ENCODE measurements around the gene MACROH2A1.

Gene MACROH2A1

DNA sequence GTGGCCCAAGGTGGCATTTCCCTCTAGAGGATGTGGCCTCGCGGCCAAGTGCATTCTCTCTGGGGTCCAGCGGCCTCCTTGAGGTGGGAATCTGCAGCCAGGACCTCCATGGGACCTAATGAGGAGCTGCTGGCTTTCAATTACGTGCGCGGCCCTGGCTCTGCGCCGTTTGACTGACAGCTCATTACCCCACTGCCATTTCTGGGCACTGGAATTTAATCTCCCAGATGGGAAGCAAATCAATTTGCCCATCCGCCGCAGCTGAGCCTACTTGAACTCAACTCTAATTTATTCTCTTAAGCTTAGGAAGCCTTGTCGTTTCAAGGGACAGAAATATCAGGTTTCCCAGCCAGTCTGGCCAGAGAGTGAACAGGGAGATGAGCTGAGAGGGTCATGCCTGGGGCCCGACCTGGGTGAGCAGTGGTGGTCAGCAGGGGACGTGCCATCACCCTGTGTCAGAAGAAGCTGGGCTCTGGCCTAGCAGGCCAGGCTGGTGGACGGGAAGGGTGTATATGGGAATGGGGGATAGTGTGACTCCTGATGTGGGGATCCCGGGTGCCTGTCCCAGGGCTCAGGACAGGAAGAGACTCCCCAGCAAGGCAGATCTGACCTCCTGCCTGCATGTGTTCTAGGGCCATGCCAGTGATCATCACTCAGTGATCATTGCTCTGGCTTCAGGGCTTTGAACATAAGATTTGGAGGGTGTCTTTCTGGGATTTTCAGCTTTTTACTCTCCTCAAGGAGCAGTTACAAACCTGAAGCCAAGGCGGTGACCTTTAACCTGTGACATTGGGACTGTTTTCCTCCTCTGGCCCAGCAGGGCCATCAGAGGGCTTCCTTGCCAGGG is 69.7 kb downstream of the MACROH2A1 start:
- DNase-seq, result no peak

DNA sequence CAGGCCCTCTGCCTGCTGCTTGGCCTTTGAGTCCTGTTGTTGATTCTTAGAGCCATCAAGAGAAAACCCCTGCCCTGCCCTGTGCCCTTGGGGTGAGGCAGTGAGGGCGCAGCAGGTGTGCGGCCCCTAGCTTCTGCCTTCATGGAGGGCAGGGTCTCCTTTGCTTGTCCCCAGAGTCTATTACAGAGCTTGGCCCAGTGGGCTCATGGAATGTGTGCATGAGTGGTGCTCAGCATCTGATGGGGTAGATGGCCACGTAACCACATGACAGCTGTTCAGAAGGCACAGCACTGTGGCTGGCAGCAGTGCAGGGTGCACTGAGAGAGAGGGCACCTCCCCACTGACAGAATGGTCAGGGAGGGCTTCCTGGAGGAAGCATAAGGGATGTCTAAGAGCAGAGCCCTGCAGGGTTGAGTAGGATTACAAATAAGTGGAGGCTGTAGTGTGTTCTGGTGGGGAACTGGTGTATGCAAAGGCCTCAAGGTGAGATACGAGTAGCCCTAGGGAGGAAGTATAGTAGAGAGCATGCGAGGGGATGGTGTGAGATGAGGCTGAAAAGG is 70.8 kb downstream of the MACROH2A1 start:
- DNase-seq, result no peak

DNA sequence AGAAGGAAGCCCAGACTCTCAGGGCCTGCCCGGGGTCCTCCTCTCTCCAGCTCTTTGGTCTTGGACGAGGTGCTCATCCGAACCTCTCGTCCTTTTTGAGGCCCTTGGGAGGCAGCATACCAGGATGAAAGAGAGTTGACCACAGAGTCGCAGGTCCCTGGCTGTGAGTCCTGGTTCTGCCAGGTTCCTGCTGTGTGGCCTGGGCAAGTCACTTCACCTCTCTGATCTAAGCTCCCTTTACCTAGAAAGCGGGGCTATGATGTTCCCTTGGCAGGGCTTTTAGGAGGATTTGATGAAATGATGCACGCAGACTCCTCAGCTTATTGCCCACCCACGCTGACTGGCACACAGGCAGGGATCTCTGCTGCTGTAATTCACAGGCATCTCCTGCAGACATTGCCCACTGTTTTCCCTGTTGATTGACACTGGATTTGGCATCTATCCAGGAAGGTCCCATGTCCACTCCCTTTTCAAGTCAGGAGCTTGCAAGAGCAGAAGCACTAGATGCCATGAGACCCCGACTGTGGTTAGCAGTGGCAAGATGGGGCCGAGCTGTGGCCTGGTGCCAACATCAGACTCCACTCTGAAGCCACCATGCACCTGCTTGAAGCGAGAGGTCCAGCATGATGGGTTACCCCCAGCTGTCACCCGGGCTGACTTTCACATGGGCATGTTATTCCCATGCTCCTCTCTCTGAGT is 71.5 kb downstream of the MACROH2A1 start:
- no peak for DNase-seq

DNA sequence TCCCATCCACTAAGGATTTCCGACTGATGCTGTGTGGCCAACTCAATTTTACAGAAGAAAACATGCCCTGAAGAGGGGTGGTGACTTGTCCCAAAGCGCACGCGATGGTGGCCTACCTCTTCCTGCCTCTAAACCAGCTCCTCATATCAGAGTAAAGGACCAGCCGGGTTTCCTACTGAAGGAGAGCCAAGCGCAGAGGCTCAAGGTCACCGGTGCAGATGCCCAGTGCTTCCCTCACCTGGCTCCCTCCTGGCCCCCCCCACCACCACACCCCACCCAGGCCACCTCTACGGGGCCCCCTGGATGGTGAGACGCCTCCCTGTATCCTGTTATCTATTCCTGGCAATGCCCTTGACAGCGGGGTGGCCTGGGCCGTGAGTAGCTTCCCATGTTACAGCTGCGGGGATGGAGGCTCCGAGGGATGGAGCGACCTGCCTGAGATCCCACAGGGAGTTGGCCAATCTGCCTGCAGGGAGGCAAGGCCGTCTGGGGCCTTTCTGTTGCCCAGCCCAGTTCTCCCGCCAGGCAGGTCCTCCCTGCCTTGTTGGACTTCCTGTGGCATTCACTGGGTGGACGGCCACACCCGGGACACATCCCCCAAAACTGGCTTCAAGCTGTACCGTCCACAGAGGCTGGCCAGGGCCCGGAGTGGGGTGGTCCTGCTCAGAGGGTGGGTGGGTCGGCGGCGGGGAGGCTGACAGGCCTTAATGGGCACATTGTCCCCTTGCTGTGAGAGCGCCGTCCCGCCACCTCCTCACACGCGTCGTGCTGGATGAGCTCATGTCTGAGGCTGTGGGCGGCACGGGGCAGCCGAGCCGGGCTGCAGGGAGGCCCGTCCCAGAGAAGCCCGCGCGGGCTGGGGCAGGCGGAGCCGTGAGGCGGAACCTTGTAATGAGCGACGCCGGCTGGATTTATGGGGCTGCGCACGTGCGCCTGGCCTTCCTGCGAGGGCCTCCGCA is 72.5 kb downstream of the MACROH2A1 start:
- DNase-seq, result no peak

DNA sequence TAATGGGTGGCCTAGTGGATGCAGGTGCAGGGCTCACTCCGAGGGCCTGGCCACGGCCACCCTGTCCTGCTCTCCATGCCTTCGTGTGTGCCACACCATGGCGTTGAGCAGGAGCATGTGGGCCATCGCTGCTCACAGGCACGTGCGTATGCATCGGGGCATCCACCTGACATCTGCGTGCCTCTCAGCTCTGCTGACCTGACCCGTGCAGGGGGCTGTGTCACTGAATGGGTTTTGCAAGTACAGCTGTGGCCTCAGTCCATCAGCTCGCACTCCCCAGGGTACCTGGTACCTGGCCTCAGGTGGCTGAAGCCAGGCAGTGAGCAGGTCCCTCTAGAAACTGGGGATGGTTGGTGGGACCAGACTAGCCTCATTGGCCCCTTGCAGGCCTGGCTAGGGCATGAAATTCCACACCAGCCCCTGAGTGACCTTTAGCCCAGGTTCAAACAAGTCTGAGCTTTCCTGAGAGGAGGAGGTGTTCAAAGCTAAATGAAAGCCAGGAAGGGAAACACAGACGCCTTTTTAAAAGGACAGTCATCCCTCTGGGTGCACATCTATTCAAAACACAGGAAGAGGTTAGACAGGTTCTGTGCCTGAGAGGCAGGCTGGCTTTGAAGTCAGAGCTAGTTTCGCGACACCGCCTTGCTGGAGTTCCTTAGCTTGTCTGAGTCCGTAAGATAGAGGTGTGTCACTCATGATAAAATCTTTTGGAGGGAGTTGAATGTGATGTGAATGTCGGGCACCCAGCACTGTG is 74.0 kb downstream of the MACROH2A1 start:
- peak; percentile 32 for DNase-seq

DNA sequence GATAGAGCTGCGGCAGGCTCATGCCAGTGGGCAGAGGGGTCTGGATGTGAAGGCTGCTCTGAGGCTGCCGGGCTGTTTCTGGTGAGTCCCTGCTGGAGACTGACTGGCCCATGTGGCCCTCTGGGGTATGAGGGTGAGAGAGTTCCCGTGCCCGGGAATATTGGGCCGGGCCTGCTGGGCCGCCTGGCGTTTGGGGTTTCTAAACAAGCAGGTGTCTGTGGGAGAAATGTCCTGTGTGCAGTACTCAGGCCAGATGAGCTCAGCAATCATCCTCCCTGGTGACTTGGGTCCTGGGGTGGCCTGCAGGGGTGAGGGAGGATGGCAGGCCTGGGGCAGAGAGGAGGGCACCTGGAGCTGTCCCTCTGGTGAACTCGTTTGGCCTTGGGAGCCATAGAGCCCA is 74.9 kb downstream of the MACROH2A1 start:
- DNase-seq, result no peak

DNA sequence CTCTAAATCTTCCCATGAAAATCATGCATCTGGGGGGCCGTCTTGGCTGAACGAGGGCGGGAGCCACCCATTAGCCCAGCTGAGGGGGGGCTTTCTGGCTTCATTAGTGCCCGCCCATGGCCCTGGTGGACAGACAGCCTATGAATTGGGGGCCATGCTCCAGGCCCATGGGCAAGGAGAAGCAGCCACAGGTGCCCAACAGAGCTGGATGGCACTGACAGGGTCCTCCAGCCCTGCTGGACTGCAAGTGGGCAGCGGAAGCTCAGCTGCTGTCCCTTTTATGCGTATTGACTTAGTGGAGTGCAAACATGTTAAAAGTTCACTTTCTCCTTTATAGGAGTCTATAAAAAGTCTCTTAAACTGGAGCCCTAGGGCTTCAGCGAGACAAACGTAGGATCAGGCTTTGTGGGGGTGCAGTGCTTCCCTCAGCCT is 75.3 kb downstream of the MACROH2A1 start:
- DNase-seq, result no peak

DNA sequence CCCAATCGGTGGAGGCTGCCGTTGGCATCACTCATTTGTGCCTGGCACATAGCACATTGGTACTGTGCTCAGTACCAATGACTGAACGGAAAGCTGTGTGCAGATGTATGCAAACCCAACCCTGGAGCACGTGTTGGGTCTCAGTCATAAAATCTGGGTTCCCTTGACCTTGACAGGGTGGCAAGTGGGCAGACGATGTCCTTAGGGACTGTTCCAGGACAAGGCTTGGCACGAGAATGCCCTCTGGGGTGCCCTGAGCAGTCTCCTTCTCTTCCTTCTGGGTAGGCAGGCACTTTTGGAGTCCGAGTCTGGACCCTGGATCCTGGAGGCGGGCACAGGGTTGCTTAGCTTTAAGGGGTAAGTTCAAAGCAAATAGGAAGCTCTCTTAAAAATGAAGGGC is 75.8 kb downstream of the MACROH2A1 start:
- DNase-seq, result no peak

DNA sequence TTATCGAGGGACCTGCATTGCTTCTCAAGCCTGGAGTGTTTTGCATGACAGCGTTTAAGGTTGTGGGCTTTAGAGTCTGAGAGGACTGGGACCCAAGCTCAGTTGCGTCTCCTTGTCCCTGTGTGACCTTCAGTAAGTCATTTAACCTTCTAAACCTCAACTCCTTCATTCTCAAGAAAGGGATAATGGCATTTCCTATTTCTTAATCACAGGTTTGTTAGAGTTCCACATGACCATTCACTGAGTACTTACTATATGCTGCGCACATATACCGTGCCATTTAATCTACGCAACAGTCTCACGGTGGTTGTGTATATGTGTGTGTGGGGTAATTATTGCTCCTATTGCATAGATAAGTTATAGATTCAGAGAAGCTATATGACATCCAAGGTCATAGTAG is 76.3 kb downstream of the MACROH2A1 start:
- no peak for DNase-seq

DNA sequence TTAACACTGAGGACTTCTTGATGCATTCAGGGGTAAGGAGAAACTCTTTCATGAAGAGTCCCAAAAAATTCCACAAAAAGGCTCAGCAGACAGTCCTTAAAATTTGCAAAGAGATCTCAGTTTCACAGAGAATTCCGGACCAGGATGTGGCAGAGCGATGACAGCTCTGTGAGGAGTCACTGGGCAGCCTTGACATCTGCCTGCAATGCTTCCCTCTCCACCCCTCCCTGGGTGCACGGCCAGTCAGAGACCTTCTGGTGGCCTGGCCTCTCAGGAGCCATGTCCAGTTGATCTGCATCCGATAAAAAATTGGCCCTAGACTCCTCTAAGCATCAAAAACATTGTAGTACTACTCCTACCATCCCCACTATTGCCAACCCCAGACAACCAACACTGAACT is 76.8 kb downstream of the MACROH2A1 start:
- DNase-seq, result no peak

DNA sequence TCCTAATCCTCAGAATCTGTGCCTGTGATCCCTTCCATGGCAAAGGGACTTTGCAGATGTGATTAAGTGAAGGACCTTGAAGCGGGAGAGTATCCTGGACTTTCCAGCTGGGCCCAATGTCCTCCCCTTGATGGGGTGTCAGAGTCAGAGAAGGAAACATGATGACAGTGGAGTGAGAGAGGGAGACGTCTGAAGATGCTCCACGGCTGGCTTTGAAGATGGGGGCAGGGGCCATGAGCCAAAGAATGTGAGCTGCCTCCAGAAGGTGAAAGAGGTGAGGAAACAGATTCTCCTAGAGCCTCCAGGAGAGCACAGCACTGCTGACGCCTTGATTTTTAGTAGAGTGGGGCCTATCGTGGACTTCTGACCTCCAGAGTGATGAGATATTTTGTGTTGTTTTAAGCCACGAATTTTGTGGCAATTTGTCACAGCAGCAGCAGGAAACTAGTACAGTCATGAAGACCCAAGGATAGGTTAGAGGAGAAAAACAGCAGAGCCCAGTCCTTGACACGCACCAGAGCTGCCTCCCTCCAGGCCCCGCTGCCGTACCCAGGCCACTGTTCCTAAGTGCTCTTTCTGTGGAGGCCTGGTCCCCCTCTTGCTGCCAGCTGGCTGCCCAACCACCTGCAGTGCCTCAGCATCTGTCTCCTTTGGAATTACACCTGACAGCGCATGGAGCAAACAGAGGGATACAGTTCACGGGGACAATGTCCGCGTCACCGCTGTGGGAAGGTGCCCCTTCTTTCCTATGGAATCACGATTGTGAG is 78.1 kb downstream of the MACROH2A1 start:
- no peak for DNase-seq

DNA sequence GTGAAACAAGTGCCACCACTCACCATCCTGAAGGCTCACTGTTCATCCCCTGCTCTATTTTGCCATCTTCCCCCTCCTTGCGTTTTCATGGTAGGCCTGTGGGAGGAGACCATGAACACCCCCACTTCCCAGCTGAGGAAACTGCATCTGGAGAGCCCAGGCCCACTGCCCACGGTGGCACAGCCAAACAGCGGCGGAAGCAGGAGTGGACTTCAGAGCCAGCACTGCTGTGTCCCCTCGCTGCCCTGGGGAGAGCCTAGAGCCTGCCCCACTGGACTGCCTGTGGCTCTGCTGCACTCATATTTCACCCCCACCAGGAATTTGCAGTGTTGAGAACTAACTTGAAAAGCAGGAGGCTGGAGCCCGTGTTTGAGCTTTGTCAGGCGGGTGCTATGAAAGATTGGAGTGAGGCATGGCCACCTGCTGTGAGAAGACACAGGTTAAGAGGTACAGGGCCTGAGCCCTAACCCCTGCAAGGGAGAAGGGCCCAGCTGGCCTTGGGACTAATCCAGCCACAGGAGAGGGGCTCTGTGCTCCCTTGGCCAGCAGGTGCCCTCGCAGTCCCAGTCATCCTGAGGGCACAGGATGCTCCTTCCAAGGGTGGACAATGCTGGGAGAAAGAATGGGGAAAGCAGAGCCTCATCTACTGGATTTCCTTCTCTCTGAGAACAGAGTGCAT is 79.0 kb downstream of the MACROH2A1 start:
- no peak for DNase-seq

DNA sequence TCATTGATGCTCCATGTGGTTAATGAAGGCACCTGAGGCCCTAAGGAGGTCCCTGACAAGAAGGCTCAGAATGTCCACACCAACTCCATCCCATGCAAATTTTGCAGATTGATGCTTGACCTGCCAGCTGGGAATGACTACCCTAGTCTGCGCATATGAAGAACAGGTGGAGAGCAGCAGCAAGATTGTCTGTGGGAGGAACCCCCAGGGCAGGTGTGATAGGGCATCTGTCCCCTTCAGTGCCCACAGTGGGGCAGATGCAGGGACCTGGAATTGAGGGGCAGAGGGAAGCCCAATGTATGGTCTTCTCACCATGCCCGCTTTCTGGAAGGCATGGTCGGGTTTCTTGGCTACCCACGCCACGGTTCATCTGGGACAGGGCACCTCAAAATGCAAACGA is 79.6 kb downstream of the MACROH2A1 start:
- no peak for DNase-seq

DNA sequence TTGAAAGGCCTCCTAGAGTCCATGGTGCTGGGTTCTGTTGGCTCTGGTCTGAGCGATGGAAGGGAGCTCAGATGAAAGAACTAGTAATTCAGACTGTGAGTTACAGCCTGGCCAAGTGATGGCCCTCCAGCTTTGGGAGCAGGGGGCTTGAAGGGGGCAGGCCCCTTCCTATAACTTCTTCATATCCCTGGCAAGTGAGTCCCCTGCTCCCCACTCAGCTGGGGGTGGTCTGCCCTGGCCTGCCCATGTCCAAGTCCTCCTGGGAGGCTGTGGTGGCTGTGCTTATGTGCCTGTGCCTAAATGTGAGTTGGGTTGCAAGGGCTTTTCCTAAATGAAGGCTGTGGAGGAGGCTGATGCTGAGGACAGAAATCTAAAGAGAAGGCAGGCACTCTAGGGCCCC is 80.1 kb downstream of the MACROH2A1 start:
- no peak for DNase-seq

DNA sequence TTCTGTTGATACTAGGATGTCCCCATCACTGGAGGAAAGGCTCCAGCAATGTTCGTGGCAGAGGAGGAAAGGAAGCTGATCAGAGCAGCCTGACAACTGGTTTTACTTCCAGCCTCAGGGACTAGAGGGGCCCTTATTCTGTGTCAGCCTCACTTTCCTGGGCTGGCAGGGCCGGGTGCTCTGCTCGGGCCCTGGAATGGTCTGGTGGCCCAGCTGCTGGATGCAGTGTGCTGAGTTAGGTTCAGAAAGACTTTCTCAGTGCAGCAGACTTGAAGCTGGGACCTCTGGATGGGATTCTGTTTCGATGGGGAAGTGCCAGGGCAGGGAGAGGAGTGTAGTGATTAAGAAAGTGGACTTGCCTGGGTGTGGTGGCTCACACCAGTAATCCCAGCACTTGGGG is 81.0 kb downstream of the MACROH2A1 start:
- no peak for DNase-seq

DNA sequence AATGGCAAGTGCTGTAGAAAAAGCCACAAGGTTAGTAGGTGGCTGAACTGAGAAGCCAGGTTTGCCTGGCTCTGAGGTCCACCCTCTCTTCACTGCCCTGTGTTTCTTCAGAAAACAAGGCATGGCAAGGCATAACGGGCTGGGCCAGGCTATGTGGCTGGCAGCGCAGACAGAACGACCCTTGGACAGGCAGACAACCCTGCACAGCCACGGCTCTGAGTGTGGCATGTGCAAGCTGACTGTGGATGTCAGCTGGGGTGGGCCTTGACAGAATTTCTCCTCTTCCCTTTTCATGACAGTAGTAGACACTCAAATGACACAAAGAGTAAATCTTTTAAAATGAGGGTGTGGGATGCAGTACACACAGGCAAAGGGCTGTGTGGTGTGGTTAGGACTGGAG is 81.7 kb downstream of the MACROH2A1 start:
- no peak for DNase-seq

DNA sequence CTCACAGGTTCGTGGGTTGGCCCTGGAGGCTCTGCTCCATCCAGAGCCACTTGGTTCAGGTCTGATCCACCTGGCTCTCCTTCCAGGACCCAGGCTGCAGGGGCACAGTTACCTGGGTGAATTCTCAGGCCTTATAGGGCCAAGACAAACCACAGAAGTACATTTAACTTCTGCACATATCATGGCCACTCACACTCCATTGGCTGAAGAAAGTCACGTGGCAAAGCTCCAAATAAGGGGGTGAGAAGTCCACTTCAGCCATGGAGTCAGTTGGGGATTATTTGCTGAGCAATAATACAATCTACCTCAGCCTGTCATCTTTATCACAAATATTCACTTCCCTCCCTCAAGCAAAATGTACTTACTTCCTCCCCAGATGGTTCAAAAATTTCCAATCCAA is 83.6 kb downstream of the MACROH2A1 start:
- no peak for DNase-seq

DNA sequence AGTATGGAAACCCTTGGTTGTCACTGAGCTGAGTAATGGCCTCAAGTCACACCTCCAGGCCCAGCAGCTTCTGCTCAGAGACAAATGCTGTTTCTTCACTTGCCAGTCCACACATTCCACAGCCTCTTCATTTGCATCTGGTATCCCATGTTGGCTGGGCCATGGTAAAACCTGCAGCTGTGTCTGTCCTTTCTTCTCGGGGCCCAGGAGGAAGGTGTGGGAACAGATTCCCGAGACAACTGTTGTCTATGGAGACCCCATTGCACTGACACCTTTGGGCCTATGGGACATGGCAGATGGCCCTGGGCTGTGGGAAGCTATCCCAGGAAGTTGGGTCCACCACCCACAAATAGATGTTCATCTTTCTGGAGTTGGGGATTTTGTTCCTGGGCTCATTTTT is 85.1 kb downstream of the MACROH2A1 start:
- no peak for DNase-seq

DNA sequence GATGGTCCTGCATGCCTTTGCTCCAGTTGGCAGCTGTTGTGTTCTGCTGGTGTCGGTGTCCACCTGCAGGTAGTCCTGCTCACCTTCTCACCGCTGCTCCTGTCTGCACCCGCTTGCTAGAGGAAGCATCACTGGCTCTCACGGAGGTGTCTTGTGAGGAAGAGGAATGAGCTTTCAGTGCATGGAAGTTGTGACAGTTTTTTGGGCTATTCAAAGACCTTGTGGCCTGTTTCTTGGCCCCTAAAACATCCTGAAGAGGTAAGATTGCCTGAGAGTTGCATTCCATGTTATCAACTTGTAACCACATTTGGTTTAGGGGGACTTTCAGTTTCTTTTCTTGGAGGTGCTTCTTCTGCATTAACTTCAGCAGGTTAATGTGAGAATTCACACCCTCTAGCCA is 85.6 kb downstream of the MACROH2A1 start:
- no peak for DNase-seq

DNA sequence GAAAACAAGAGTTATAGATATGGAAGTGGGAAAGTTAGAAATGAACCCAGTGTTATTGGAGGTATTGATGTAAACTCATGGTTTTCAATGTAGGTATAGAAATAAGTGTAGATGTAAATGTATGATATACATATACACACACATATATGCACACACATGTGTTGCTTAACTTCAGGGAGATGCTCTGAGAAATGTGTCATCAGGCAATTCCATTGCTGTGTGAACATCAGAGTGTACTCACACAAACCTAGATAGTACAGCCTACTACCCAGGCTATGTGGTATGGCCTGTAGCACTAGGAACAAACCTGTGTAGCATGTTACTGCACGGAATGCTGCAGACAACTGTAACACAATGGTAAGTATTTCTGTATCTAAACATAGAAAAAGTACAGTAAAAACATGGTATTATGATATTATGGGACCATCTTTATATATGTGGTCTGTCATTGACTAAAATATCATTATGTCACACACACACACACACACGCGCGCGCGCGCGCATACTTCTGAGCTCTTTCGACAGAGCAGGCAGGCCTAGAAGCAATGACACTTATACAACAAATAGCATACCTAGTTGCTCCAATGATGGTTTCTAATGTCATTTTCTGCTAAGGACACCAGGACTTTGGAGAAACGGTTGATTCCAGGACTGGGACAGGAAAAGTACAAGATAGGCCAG is 86.6 kb downstream of the MACROH2A1 start:
- DNase-seq, result no peak
